AG04449 (cell line): ENCODE measurements around the gene MAL.

ENCODE experiments used
- CTCF ChIA-PET: fragments of 350-600 bp; formaldehyde crosslinking; extraction: SDS; loops from one replicate; lab custom pipeline; 2021; ENCODE audit warnings: antibody characterized with exemption; lab: Yijun Ruan, JAX
- POLR2A ChIA-PET: fragments of 400-600, 350-600 bp; formaldehyde crosslinking; extraction: SDS; loops from one replicate; lab custom pipeline; 2020; ENCODE audit warnings: antibody characterized with exemption, inconsistent platforms; lab: Yijun Ruan, JAX
- DNase-seq: peaks from one replicate; pipeline ENCODE4 v3.0.0-alpha.2; 2010; ENCODE audit warnings: low read depth, low spot score
- H3K4me3 ChIP-seq: 2 replicates; pipeline ENCODE4 v1.5.1; 2011; ENCODE audit warnings: low read depth, mild to moderate bottlenecking, control low read depth, low read length
- TF ChIP-seq, protein P1 (sequence below): IDR thresholded peaks from one replicate; pipeline ENCODE4 v1.5.1; 2011; ENCODE audit warnings: mild to moderate bottlenecking, moderate library complexity, low read length, control low read depth, inconsistent platforms; ENCODE audit not compliant: insufficient read depth; ENCODE audit errors: missing control alignments

MAL gene

DNA sequence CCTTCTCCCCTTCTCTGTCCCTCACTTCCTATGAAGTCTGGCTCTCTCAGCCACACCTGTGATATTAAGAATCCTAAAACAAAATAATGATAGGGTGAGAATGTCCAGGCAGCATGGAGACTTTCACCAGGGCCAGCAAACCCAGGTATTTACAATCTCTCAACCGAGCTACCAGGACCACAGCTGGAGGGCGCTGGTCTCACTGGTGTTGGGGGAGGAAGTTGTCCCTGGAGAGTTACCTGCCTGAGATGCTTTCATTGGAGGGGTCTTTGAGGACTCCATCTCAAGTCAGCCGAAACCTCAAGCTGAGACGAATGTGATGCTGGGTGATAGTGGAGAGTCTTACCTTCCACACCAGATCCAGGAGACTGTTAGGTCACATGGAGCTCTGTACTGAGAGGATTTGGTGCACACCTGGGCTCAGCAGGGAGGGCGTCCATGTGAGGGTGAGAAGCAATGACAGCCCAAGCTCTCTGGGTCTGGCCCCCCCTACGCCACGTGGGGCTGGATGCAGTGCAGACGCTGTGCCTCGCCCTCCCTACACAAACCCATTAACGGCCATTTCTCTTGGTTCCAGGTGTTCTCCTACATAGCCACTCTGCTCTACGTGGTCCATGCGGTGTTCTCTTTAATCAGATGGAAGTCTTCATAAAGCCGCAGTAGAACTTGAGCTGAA lies 27.4 kb downstream of the MAL start:
- ChIA-PET CTCF (interaction anchor here (1.0 to 1.7 kb wide), 4 partner anchors 11 to 30 kb away, joined by 4 to 6 read pairs (median 5); no protein-coding TSS in a partner anchor), POLR2A (no interaction called here)
- TF ChIP-seq, protein P1, sequence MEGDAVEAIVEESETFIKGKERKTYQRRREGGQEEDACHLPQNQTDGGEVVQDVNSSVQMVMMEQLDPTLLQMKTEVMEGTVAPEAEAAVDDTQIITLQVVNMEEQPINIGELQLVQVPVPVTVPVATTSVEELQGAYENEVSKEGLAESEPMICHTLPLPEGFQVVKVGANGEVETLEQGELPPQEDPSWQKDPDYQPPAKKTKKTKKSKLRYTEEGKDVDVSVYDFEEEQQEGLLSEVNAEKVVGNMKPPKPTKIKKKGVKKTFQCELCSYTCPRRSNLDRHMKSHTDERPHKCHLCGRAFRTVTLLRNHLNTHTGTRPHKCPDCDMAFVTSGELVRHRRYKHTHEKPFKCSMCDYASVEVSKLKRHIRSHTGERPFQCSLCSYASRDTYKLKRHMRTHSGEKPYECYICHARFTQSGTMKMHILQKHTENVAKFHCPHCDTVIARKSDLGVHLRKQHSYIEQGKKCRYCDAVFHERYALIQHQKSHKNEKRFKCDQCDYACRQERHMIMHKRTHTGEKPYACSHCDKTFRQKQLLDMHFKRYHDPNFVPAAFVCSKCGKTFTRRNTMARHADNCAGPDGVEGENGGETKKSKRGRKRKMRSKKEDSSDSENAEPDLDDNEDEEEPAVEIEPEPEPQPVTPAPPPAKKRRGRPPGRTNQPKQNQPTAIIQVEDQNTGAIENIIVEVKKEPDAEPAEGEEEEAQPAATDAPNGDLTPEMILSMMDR = no peak
- H3K4me3 ChIP-seq = no peak overlapping the region
- DNase-seq = no peak

DNA sequence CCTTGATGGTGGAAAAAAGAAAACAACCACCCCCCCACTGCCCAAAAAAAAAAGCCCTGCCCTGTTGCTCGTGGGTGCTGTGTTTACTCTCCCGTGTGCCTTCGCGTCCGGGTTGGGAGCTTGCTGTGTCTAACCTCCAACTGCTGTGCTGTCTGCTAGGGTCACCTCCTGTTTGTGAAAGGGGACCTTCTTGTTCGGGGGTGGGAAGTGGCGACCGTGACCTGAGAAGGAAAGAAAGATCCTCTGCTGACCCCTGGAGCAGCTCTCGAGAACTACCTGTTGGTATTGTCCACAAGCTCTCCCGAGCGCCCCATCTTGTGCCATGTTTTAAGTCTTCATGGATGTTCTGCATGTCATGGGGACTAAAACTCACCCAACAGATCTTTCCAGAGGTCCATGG lies 28.0 kb downstream of the MAL start:
- TF ChIP-seq, protein P1 = no peak
- H3K4me3 ChIP-seq = no peak overlapping the region
- CTCF ChIA-PET = interaction anchor here (1.0 to 1.7 kb wide), 4 partner anchors 11 to 31 kb away, joined by 4 to 6 read pairs (median 5); no protein-coding TSS in a partner anchor
- POLR2A ChIA-PET = interaction anchor here (0.7 kb wide), 1 partner anchor 10 kb away, joined by 3 read pairs; no protein-coding TSS in a partner anchor
- no peak for DNase-seq

DNA sequence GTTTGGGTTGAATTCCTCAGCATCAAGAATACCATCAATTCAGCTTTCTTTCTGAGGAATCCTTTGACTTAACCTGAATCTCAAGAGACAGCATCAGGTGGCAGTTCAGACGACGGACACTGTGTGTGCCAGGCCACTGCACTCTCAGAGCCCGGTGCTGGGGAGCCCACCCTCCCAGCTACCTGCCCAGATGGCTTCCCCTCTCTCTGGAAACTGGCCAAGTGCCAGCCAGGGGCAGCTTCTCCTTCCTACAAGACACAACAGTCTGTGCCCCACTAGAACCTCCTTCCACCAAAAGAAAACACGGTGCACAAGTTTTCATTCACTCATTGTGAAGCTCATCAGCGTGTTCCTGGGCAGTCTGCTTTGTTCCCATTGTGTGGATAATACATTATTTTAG lies 28.5 kb downstream of the MAL start:
- CTCF ChIA-PET = interaction anchor here (1.0 to 1.7 kb wide), 4 partner anchors 22 to 32 kb away, joined by 4 to 6 read pairs (median 5); no protein-coding TSS in a partner anchor
- TF ChIP-seq, protein P1 = no peak
- no peak for DNase-seq
- POLR2A ChIA-PET = interaction anchor here (0.7 kb wide), 1 partner anchor 10 kb away, joined by 3 read pairs; no protein-coding TSS in a partner anchor
- no peak overlapping the region for H3K4me3 ChIP-seq

DNA sequence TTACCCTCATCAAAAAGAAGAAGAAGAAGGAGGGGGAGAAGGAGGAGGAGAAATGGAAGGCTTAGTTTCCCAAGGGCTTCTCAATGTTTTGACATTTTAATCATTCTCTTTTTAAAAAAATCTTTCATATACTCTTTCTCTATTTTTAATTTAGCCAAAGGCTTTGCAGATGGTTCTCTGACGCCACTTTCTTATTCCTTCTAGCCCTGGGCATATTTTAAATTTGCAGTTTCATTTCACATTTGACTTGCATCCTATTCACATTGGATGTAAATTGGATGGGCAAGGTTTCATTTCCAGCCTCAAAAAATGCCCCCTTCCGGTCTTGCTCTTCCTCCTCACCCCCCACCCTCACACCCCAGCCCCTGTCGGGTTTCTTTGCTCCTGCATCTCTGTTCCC lies 29.8 kb downstream of the MAL start:
- no peak overlapping the region for H3K4me3 ChIP-seq
- ChIA-PET POLR2A (no interaction called here), CTCF (interaction anchor here (1.7 kb wide), 1 partner anchor 21 kb away, joined by 5 read pairs; no protein-coding TSS in a partner anchor)
- TF ChIP-seq, protein P1 = no peak
- no peak for DNase-seq

DNA sequence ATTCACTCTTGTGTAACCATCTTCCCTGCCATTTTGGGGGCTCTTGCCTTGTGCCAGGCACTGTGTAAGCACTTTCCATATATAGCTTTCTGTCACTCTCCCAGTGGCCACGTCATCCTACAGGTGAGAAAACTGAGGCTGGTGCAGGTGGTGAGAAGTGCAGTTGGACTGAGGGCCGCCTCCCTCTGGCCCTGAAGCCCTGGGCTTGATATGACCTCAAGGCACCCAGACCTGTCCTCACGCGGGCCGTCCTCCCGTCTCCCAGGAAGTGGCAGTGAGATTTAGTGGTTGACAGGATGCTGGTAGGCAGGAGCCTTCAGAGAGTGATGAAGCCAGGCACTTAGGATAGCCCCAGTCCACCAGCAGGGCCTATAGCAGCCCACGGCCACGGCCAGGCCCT lies 30.5 kb downstream of the MAL start:
- POLR2A ChIA-PET = no interaction called here
- TF ChIP-seq, protein P1 = no peak
- no peak for DNase-seq
- CTCF ChIA-PET = no interaction called here
- no peak overlapping the region for H3K4me3 ChIP-seq

DNA sequence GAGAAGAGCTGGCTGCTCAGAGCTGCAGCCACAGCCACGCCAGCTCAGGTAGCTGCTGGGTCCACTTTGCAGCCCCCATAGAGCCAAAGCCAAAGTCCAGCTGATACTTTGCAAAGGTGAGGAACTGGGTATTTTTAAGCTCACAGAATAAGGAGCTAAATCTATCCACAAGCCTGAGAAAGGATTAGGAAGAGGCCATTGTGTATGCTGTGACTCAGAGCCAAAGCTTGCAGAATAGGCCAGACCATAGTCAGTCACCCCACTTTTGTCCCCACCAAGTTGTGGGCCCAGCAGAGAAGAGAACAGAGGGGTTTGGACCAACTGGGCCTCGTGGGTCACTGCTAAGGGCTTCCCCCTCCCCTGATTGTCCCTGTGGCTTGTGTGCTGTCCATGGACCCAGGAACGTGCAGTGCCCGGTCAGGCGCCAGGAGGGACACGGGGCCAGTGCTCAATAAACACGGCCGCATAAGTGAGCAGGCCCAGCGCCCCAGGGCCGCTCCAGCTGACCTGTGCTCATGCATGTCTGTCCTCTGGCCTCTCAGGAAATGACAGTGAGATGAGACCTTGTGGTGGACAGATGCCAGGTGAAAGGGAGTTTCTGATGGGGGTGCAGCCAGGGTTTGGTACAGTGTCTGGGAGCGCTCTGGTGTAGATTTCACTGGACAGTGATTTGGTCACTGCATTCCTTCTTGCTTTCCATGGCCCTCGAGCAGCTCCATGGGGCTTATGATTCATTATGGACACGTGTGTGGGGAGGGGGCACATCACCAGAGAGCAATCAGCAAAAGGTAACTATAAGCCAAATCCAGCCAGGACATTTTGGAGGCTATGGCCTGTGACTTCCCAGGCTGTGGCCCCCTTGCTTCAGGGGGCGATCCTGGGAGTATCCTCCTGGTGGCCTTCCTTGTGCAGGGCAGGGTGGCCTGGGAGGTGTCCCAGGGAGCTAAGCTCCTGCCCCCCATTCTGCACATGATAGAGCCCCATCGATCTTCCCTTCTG lies 31.3 kb downstream of the MAL start:
- ChIA-PET POLR2A (no interaction called here), CTCF (interaction anchor here (1.3 to 1.9 kb wide), 2 partner anchors 20 to 23 kb away, joined by 3 to 4 read pairs; no protein-coding TSS in a partner anchor)
- TF ChIP-seq, protein P1 = no peak
- no peak overlapping the region for H3K4me3 ChIP-seq
- no peak for DNase-seq
